ENCODE measurements around the gene STMN1.

DNA sequence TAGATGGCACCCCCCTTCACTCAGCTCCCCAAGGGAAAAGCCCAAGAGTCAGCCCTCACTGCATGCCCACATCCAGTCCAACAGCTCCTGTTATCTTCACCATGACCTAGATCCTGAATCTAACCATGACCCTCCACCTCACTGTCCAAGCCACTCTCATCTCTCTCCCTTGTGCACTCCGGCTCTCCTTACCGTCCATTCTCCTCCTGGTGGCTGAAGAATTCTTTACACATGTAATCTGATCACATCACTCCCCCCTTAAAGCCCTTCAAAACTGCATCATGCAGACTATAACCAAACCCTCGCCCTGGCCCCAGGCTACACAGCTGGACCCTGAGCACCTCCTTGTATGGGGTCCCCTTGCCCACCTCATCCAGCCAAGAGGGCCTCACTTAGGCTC is 16.7 kb downstream of the STMN1 start:
- no peak for TF ChIP-seq CTCF (conservative IDR thresholded peaks at IDR 0.05; ENCODE audit: low read depth, low read length)
- no peak for TF ChIP-seq EZH2 (IDR thresholded peaks at IDR 0.05; ENCODE audit: borderline replicate concordance, low read depth, low read length, poor library complexity, severe bottlenecking)
